GM18867 (cell line): ENCODE data around the gene ANKRD31.
"Not testable (repeated sequence)": the region's sequence is repeated elsewhere in the genome, so short reads cannot be mapped to it uniquely, and the experiment has no call there.

Experiments
- ATAC-seq: cut with Tn5 transposase; IDR thresholded peaks from one replicate; pipeline ENCODE4 v1.9.1; 2021; ENCODE audit warnings: mild to moderate bottlenecking, moderate library complexity; ENCODE audit not compliant: unreplicated experiment

ANKRD31 gene

GRCh38 chr5:75226916-75227315 lies 9.8 kb downstream of the ANKRD31 start:
- no peak for ATAC-seq

- ATAC-seq: no peak
Observed at GRCh38 chr5:75225506-75225905, 11.2 kb downstream of the ANKRD31 start.

GRCh38 chr5:75220787-75221186 lies 15.9 kb downstream of the ANKRD31 start:
- not testable (repeated sequence) for ATAC-seq

GRCh38 chr5:75214928-75215327 lies 21.8 kb downstream of the ANKRD31 start:
- no peak for ATAC-seq

GRCh38 chr5:75214409-75214808 lies 22.3 kb downstream of the ANKRD31 start:
- ATAC-seq: no peak

GRCh38 chr5:75203604-75204003 lies 33.1 kb downstream of the ANKRD31 start:
- ATAC-seq: no peak

GRCh38 chr5:75202935-75203334 lies 33.7 kb downstream of the ANKRD31 start:
- no peak for ATAC-seq

GRCh38 chr5:75200776-75201175 lies 35.9 kb downstream of the ANKRD31 start:
- no peak for ATAC-seq

GRCh38 chr5:75199946-75200345 lies 36.7 kb downstream of the ANKRD31 start:
- no peak for ATAC-seq

GRCh38 chr5:75199071-75199470 lies 37.6 kb downstream of the ANKRD31 start:
- ATAC-seq: no peak

GRCh38 chr5:75197745-75198144 lies 38.9 kb downstream of the ANKRD31 start:
- no peak for ATAC-seq

- no peak for ATAC-seq
Observed at GRCh38 chr5:75192804-75193203, 43.9 kb downstream of the ANKRD31 start.

- no peak for ATAC-seq
Observed at GRCh38 chr5:75192264-75192663, 44.4 kb downstream of the ANKRD31 start.

- ATAC-seq: no peak
Observed at GRCh38 chr5:75190227-75190626, 46.5 kb downstream of the ANKRD31 start.

GRCh38 chr5:75189353-75189752 lies 47.3 kb downstream of the ANKRD31 start:
- ATAC-seq: no peak

GRCh38 chr5:75185763-75186162 lies 50.9 kb downstream of the ANKRD31 start:
- ATAC-seq: no peak

- ATAC-seq: not testable (repeated sequence)
Observed at GRCh38 chr5:75176009-75176408, 60.7 kb downstream of the ANKRD31 start.

GRCh38 chr5:75174872-75175271 lies 61.8 kb downstream of the ANKRD31 start:
- not testable (repeated sequence) for ATAC-seq

- ATAC-seq: no peak
Observed at GRCh38 chr5:75169516-75169915, 67.2 kb downstream of the ANKRD31 start.

GRCh38 chr5:75168026-75168735 lies 68.5 kb downstream of the ANKRD31 start:
- no peak for ATAC-seq

GRCh38 chr5:75167345-75167744 lies 69.3 kb downstream of the ANKRD31 start:
- ATAC-seq: no peak

- not testable (repeated sequence) for ATAC-seq
Observed at GRCh38 chr5:75161508-75161907, 75.2 kb downstream of the ANKRD31 start.

- no peak for ATAC-seq
Observed at GRCh38 chr5:75156585-75156984, 80.1 kb downstream of the ANKRD31 start.
